HepG2 (cell line): ENCODE data around the gene SEC14L1. TPM values are rescaled to one million over a fixed set of nuclear protein-coding genes. Genes with fewer than 3 reads are reported as not detected.
A peak's percentile ranks its signal among the peaks of the same experiment; 100 is the strongest.

Source experiments
- AKAP8 ChIP-seq: sonication (generic); formaldehyde crosslinking; IDR thresholded peaks from 2 replicates; pipeline ENCODE4 v1.5.1; 2020; ENCODE audit warnings: mild to moderate bottlenecking, missing genetic modification reagents
- BCLAF1 ChIP-seq: fragments of 450-650 bp; IDR thresholded peaks from 2 replicates; pipeline ENCODE4 v1.6.1; 2017; ENCODE audit warnings: mild to moderate bottlenecking
- CENPT ChIP-seq: sonication (generic); formaldehyde crosslinking; IDR thresholded peaks from 2 replicates; pipeline ENCODE4 v1.8.0; 2022; ENCODE audit warnings: low read depth, mild to moderate bottlenecking, moderate library complexity, missing genetic modification reagents
- FOXK1 ChIP-seq: sonication (generic); formaldehyde crosslinking; IDR thresholded peaks from 2 replicates; pipeline ENCODE4 v1.4.0; 2020; ENCODE audit warnings: low read depth, missing genetic modification reagents, borderline replicate concordance
- GATAD1 ChIP-seq: IDR thresholded peaks from 2 replicates; pipeline ENCODE4 v1.6.1; 2016; ENCODE audit warnings: missing genetic modification reagents, missing compliant biosample characterization
- MEF2D ChIP-seq: sonication (generic); formaldehyde crosslinking; IDR thresholded peaks from 2 replicates; pipeline ENCODE4 v1.5.1; 2020; ENCODE audit warnings: mild to moderate bottlenecking, missing genetic modification reagents
- MTERF4 ChIP-seq: sonication (generic); formaldehyde crosslinking; IDR thresholded peaks from 2 replicates; pipeline ENCODE4 v1.8.0; 2023; ENCODE audit warnings: mild to moderate bottlenecking, missing genetic modification reagents
- MXI1 ChIP-seq: IDR thresholded peaks from 3 replicates; pipeline ENCODE4 v1.6.1; 2012; ENCODE audit warnings: low read depth, low read length, inconsistent platforms, borderline replicate concordance
- POGK ChIP-seq: sonication (generic); formaldehyde crosslinking; conservative IDR thresholded peaks from 2 replicates; pipeline ENCODE4 v1.8.0; 2022; ENCODE audit warnings: mild to moderate bottlenecking, moderate library complexity, missing genetic modification reagents
- ZNF354B ChIP-seq: sonication (generic); formaldehyde crosslinking; IDR thresholded peaks from 2 replicates; pipeline ENCODE4 v1.8.0; 2022; ENCODE audit warnings: mild to moderate bottlenecking, missing genetic modification reagents
- ZNF503 ChIP-seq: sonication (generic); formaldehyde crosslinking; IDR thresholded peaks from 2 replicates; pipeline ENCODE4 v1.4.0; 2020; ENCODE audit warnings: missing genetic modification reagents
- ZNF609 ChIP-seq: sonication (generic); formaldehyde crosslinking; IDR thresholded peaks from 2 replicates; pipeline ENCODE4 v1.4.0; 2020; ENCODE audit warnings: mild to moderate bottlenecking, missing genetic modification reagents, borderline replicate concordance
- ZNF615 ChIP-seq: sonication (generic); formaldehyde crosslinking; IDR thresholded peaks from 2 replicates; pipeline ENCODE4 v1.5.0; 2020; ENCODE audit warnings: mild to moderate bottlenecking, missing genetic modification reagents, borderline replicate concordance
- ZNF644 ChIP-seq: IDR thresholded peaks from 2 replicates; pipeline ENCODE4 v1.6.1; 2016; ENCODE audit warnings: low read depth
- ZNF724P ChIP-seq: sonication (generic); formaldehyde crosslinking; IDR thresholded peaks from 2 replicates; pipeline ENCODE4 v1.8.0; 2022; ENCODE audit warnings: missing genetic modification reagents, borderline replicate concordance
- ZZZ3 ChIP-seq: sonication (generic); formaldehyde crosslinking; IDR thresholded peaks from 2 replicates; pipeline ENCODE4 v1.4.0; 2020; ENCODE audit warnings: missing genetic modification reagents, mild to moderate bottlenecking, borderline replicate concordance
- polyA plus RNA-seq, 8 experiments: library from polyadenylated mRNA; depleted of rRNA in 3 of 8; stranded (reverse) in 7 of 8; unstranded in 1 of 8; fragments of >200 nt; fragmentation: Illumina TruSeq in 4 of 8; extraction: Trizol in 4 of 8; gene quantifications; 2 replicates each; pipeline versions ENCODE4 v1.2.1 to v1.2.3, GENCODE V29; 2011 to 2016; ENCODE audit warnings: low read depth in 4 of 8, missing spikeins in 1 of 8, mixed read lengths in 1 of 8; ENCODE audit not compliant: insufficient read depth in 1 of 8
- total RNA-seq, 5 experiments: library from RNA; depleted of rRNA; stranded (reverse); fragments of >200 nt; fragmentation: Illumina TruSeq; extraction: Trizol; gene quantifications; 2 replicates each; pipeline ENCODE4 v1.2.3, GENCODE V29; 2016; ENCODE audit warnings: low read depth in 1 of 5

Gene SEC14L1
- total and polyA plus RNA-seq, 2 of the 13 experiments (the other 11 are each of a cell fraction or from before 2014, with no cell fraction given): 26.3 to 43.9 TPM

- TF ChIP-seq POGK (CRISPR knock-in tag) (peak; percentile 69), ZZZ3 (no peak), GATAD1 (peak; percentile 46; the same call in 1 of the 2 replicates), FOXK1 (CRISPR knock-in tag) (peak; percentile 77; the same call in 1 of the 2 replicates), BCLAF1 (no peak), ZNF609 (no peak), ZNF724P (CRISPR knock-in tag) (0 out of 2 replicates have a peak, but pooled peaks have one; percentile 45), ZNF503 (peak; percentile 38; the same call in 1 of the 2 replicates), AKAP8 (CRISPR knock-in tag) (0 out of 2 replicates have a peak, but pooled peaks have one; percentile 49), MTERF4 (CRISPR knock-in tag) (no peak), MXI1 (peak; percentile 48; the same call in 1 of the 3 replicates), MEF2D (CRISPR knock-in tag) (no peak), CENPT (CRISPR knock-in tag) (no peak), ZNF615 (CRISPR knock-in tag) (0 out of 2 replicates have a peak, but pooled peaks have one; percentile 43), ZNF644 (0 out of 2 replicates have a peak, but pooled peaks have one; percentile 59), ZNF354B (CRISPR knock-in tag) (no peak)
These were observed 41.8 kb upstream of the SEC14L1 start (continued) for GRCh38 chr17:77098884-77099545.
